Neural progenitor cell (in vitro differentiated cells): ENCODE data around the gene TICRR.

Experiments
- EZH2 ChIP-seq: fragments of 200-600 bp; sonication (generic); IDR thresholded peaks from 2 replicates; pipeline ENCODE4 v1.6.1; 2017; ENCODE audit warnings: antibody characterized with exemption, mild to moderate bottlenecking, moderate library complexity
- EZH2phosphoT487 ChIP-seq: fragments of 200-600 bp; sonication (generic); IDR thresholded peaks from 2 replicates; pipeline ENCODE4 v1.6.1; 2017; ENCODE audit warnings: antibody characterized with exemption
- TF ChIP-seq, protein P1 (sequence below): fragments of 200-600 bp; sonication (generic); IDR thresholded peaks from 2 replicates; pipeline ENCODE4 v1.5.1; 2017; ENCODE audit warnings: antibody characterized with exemption, mild to moderate bottlenecking

DNA sequence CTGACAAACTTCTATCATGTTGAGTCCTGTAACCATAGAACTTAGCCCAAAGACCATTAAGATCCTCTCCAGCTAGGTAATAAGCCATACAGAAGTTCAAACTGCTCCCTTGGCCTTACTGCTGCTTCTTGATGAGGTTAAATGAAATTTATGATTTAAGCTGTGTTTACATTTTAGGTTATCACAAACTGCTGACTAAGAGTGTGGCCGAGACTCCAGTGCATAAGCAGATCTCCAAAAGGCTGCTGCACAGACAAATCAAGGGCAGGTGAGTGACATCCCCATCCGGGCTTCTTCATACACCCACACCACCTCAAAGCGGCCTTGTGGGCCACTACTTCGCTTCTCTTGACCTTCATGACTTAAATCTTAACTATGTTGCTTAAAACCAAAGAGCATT is 41.0 kb downstream of the TICRR start:
- TF ChIP-seq, protein P1, sequence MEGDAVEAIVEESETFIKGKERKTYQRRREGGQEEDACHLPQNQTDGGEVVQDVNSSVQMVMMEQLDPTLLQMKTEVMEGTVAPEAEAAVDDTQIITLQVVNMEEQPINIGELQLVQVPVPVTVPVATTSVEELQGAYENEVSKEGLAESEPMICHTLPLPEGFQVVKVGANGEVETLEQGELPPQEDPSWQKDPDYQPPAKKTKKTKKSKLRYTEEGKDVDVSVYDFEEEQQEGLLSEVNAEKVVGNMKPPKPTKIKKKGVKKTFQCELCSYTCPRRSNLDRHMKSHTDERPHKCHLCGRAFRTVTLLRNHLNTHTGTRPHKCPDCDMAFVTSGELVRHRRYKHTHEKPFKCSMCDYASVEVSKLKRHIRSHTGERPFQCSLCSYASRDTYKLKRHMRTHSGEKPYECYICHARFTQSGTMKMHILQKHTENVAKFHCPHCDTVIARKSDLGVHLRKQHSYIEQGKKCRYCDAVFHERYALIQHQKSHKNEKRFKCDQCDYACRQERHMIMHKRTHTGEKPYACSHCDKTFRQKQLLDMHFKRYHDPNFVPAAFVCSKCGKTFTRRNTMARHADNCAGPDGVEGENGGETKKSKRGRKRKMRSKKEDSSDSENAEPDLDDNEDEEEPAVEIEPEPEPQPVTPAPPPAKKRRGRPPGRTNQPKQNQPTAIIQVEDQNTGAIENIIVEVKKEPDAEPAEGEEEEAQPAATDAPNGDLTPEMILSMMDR = no peak
- TF ChIP-seq EZH2phosphoT487 (no peak), EZH2 (no peak)
